ENCODE results near the gene RAP1GDS1. TPM values are rescaled to one million over a fixed set of nuclear protein-coding genes. Genes with fewer than 3 reads are reported as not detected.
"Not testable (repeated sequence)": the region's sequence is repeated elsewhere in the genome, so short reads cannot be mapped to it uniquely, and the experiment has no call there.

The RAP1GDS1 gene
- total RNA-seq, 4 donors from 2014 or later: 40.5 to 61.4 (median 54.1) TPM

GRCh38 chr4:98345838-98346237, 84.7 kb downstream of the RAP1GDS1 start:
- Histone ChIP-seq H3K9me3 (peaks cover 0 to 6% (median 3%) of the 10 kb centered on the region in 4 donors), H3K36me3 (peaks cover 0 to 29% (median 0%) of the 10 kb centered on the region in 3 donors), H3K27me3 (no peaks in the 10 kb centered on the region), H3K4me1 (peaks cover 0 to 7% (median 0%) of the 10 kb centered on the region in 4 donors), H3K27ac (no peak overlapping the region), H3K4me3 (no peak overlapping the region)
- DNase-seq (ENCODE audit: low spot score in 2 of 2): no peak
- WGBS, 2 donors: 80 to 81% methylated on average over 3 of the region's 3 CpGs
- TF ChIP-seq EP300 (IDR thresholded peaks at IDR 0.05) (no peak), CTCF (IDR thresholded peaks at IDR 0.05) (no peak), POLR2A (IDR thresholded peaks at IDR 0.05) (no peak)

GRCh38 chr4:98352396-98352795, 91.2 kb downstream of the RAP1GDS1 start:
- Histone ChIP-seq H3K4me3 (no peak overlapping the region), H3K4me1 (no peaks in the 10 kb centered on the region), H3K27ac (no peak overlapping the region), H3K36me3 (peaks cover 0 to 13% (median 0%) of the 10 kb centered on the region in 3 donors), H3K9me3 (peaks cover 0 to 6% (median 3%) of the 10 kb centered on the region in 4 donors), H3K27me3 (no peaks in the 10 kb centered on the region)
- TF ChIP-seq EP300 (IDR thresholded peaks at IDR 0.05): no peak
- DNase-seq (ENCODE audit: low spot score in 2 of 2): no peak
- 64 to 73% methylated on average over 7 of the region's 7 CpGs for WGBS, 2 donors

- Histone ChIP-seq H3K27me3 (no peaks in the 10 kb centered on the region), H3K4me3 (no peak overlapping the region), H3K9me3 (peaks cover 0 to 6% (median 3%) of the 10 kb centered on the region in 4 donors), H3K36me3 (peaks cover 0 to 8% (median 0%) of the 10 kb centered on the region in 3 donors), H3K27ac (no peak overlapping the region), H3K4me1 (no peaks in the 10 kb centered on the region)
- no peak for TF ChIP-seq POLR2A (IDR thresholded peaks at IDR 0.05)
- 83 to 85% methylated on average over 4 of the region's 4 CpGs for WGBS, 2 donors
- DNase-seq (ENCODE audit: low spot score in 2 of 2): no peak
These were observed 91.8 kb downstream of the RAP1GDS1 start for GRCh38 chr4:98352940-98353339.

- no peaks in the 10 kb centered on the region for H3K9me3 ChIP-seq
- H3K4me3 ChIP-seq: no peak overlapping the region
- WGBS, 2 donors: 95 to 96% methylated on average over 2 of the region's 2 CpGs
- no peaks in the 10 kb centered on the region for H3K4me1 ChIP-seq
- H3K27ac ChIP-seq: no peak overlapping the region
- H3K36me3 ChIP-seq: peaks cover 0 to 7% (median 0%) of the 10 kb centered on the region in 3 donors
- TF ChIP-seq POLR2A (IDR thresholded peaks at IDR 0.05): no peak
- no peak for TF ChIP-seq CTCF (IDR thresholded peaks at IDR 0.05)
- TF ChIP-seq EP300 (IDR thresholded peaks at IDR 0.05): no peak
- no peaks in the 10 kb centered on the region for H3K27me3 ChIP-seq
- no peak for DNase-seq (ENCODE audit: low spot score in 2 of 2)
These were observed 97.6 kb downstream of the RAP1GDS1 start for GRCh38 chr4:98358630-98359248.

- no peak for DNase-seq (ENCODE audit: low spot score in 2 of 2)
- Histone ChIP-seq H3K27ac (no peak overlapping the region), H3K9me3 (no peaks in the 10 kb centered on the region), H3K4me1 (no peaks in the 10 kb centered on the region), H3K27me3 (no peaks in the 10 kb centered on the region), H3K4me3 (no peak overlapping the region), H3K36me3 (peaks cover 0 to 8% (median 0%) of the 10 kb centered on the region in 3 donors)
- no peak for TF ChIP-seq CTCF (IDR thresholded peaks at IDR 0.05)
- TF ChIP-seq EP300 (IDR thresholded peaks at IDR 0.05): no peak
- TF ChIP-seq POLR2A (IDR thresholded peaks at IDR 0.05): no peak
- 95 to 96% methylated on average over 4 of the region's 4 CpGs for WGBS, 2 donors
These were observed 98.5 kb downstream of the RAP1GDS1 start for GRCh38 chr4:98359646-98360045.

- Histone ChIP-seq H3K4me1 (no peaks in the 10 kb centered on the region), H3K4me3 (no peak overlapping the region), H3K9me3 (peaks cover 0 to 21% (median 0%) of the 10 kb centered on the region in 4 donors), H3K27ac (no peak overlapping the region), H3K27me3 (no peaks in the 10 kb centered on the region), H3K36me3 (peaks cover 0 to 46% (median 0%) of the 10 kb centered on the region in 3 donors)
- TF ChIP-seq POLR2A (IDR thresholded peaks at IDR 0.05) (no peak), EP300 (IDR thresholded peaks at IDR 0.05) (no peak), CTCF (IDR thresholded peaks at IDR 0.05) (no peak)
- no peak for DNase-seq (ENCODE audit: low spot score in 2 of 2)
These were observed 102.2 kb downstream of the RAP1GDS1 start for GRCh38 chr4:98363431-98363830.

GRCh38 chr4:98366275-98366674, 105.1 kb downstream of the RAP1GDS1 start:
- Histone ChIP-seq H3K36me3 (peaks cover 0 to 73% (median 0%) of the 10 kb centered on the region in 3 donors), H3K9me3 (peaks cover 0 to 29% (median 0%) of the 10 kb centered on the region in 4 donors)
- not testable (repeated sequence) for H3K27ac ChIP-seq; H3K4me1 ChIP-seq; DNase-seq (ENCODE audit: low spot score in 2 of 2); H3K4me3 ChIP-seq; H3K27me3 ChIP-seq
- 98% methylated on average over 3 of the region's 3 CpGs for WGBS, 2 donors

GRCh38 chr4:98368000-98368399, 106.8 kb downstream of the RAP1GDS1 start:
- Histone ChIP-seq H3K9me3 (peaks cover 0 to 29% (median 0%) of the 10 kb centered on the region in 4 donors), H3K36me3 (peaks cover 0 to 76% (median 0%) of the 10 kb centered on the region in 3 donors)
- WGBS, 2 donors: 99% methylated on average over 3 of the region's 3 CpGs
- not testable (repeated sequence) for H3K4me3 ChIP-seq; H3K27me3 ChIP-seq; H3K27ac ChIP-seq; H3K4me1 ChIP-seq; DNase-seq (ENCODE audit: low spot score in 2 of 2)
